Mesothelial cell of epicardium (in vitro differentiated cells): ENCODE measurements around the gene SLC30A3. TPM values are rescaled to one million over a fixed set of nuclear protein-coding genes. Genes with fewer than 3 reads are reported as not detected.
"Not testable (repeated sequence)": the region's sequence is repeated elsewhere in the genome, so short reads cannot be mapped to it uniquely, and the experiment has no call there.

Source experiments
- DNase-seq, 2 experiments: peaks; one replicate each; pipeline ENCODE4 v3.0.0; 2021; ENCODE audit warnings: low spot score in 2 of 2; ENCODE audit not compliant: unreplicated experiment in 2 of 2
- H3K27ac Mint-ChIP-seq: 2 replicates; pipeline ENCODE4 v1.8.0; 2021; ENCODE audit warnings: mixed read lengths
- H3K27me3 Mint-ChIP-seq: 2 replicates; pipeline ENCODE4 v1.8.0; 2021; ENCODE audit warnings: low read depth, mixed read lengths
- H3K36me3 Mint-ChIP-seq: 2 replicates; pipeline ENCODE4 v1.8.0; 2021; ENCODE audit warnings: mixed read lengths
- H3K4me1 Mint-ChIP-seq: 2 replicates; pipeline ENCODE4 v1.8.0; 2021; ENCODE audit warnings: mixed read lengths
- H3K4me3 Mint-ChIP-seq: 2 replicates; pipeline ENCODE4 v1.8.0; 2021; ENCODE audit warnings: mild to moderate bottlenecking, moderate library complexity, mixed read lengths
- H3K9me3 Mint-ChIP-seq: 2 replicates; pipeline ENCODE4 v1.8.0; 2021; ENCODE audit warnings: mixed read lengths
- CTCF ChIP-seq: fragments of 200-600 bp; sonication (generic); IDR thresholded peaks from one replicate; pipeline ENCODE4 v1.5.0; 2021; ENCODE audit warnings: antibody characterized with exemption; ENCODE audit not compliant: unreplicated experiment
- total RNA-seq: library from RNA; stranded (reverse); gene quantifications from 3 replicates; pipeline ENCODE4 v1.2.1, GENCODE V29; 2021

The SLC30A3 gene
- total RNA-seq, 1 donor from 2014 or later: 3.1 TPM

- Mint-ChIP-seq H3K9me3 (no peaks in the 10 kb centered on the region), H3K36me3 (no peaks in the 10 kb centered on the region), H3K4me3 (peak overlapping the region; percentile 31), H3K4me1 (no peaks in the 10 kb centered on the region), H3K27ac (no peak overlapping the region), H3K27me3 (peaks cover 47% of the 10 kb centered on the region)
- no peak for DNase-seq
- TF ChIP-seq CTCF: peak; percentile 88
These were observed 40.5 kb upstream of the SLC30A3 start for GRCh38 chr2:27303093-27304025.

DNA sequence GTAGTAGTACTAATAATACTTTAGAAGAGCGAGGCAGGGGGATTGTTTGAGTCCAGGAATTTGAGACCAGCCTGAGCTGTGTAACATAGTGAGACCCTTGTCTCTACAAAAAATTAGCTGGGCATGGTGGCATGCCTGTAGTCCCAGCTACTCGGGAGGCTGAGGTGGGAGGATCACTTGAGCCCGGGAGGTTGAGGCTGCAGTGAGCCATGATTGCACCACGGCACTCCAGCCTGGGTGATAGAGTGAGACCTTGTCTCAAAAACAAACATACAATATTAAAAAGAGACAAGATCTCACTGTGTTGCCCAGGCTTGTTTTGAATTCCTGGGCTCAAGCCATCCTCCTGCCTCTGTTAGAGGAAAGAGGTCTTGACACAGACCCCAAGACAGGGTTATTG, 37.8 kb upstream of the SLC30A3 start:
- not testable (repeated sequence) for H3K27ac Mint-ChIP-seq, DNase-seq, H3K4me1 Mint-ChIP-seq, H3K36me3 Mint-ChIP-seq, H3K9me3 Mint-ChIP-seq, H3K4me3 Mint-ChIP-seq
- peaks cover 35% of the 10 kb centered on the region for H3K27me3 Mint-ChIP-seq

DNA sequence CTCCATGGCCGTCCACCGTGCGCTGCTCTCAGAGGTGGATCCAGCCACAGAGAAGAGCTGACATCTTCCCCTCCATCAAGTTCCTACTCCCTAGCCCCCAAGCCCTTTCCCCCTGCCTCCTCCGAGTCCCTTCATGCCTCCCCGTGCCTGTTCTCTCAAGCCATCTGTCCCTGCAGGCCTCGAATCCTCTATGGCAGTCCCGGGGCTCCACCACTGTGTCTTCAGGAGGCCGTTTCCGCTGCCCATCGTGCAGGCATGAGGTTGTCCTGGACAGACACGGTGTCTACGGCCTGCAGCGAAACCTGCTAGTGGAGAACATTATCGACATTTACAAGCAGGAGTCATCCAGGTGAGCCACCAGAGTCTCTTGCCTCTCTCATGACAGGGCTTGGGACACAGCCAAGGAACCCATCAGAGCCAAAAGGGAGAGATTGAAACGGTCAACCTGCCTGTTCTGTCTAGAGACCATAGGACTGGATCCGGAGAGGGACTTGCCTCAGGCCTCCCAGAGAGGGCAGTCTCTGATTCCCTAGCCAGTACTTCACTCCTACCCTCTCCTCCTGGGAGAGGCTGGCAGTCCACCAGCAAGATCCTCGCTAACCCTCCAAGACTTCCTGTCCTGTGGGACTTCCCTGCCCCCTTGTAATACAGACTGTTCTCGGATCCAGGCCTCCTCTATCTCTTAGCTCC, 35.7 kb upstream of the SLC30A3 start:
- H3K4me1 Mint-ChIP-seq: peaks cover 6% of the 10 kb centered on the region
- H3K27me3 Mint-ChIP-seq: peaks cover 21% of the 10 kb centered on the region
- H3K4me3 Mint-ChIP-seq: no peak overlapping the region
- no peak for TF ChIP-seq CTCF
- H3K36me3 Mint-ChIP-seq: no peaks in the 10 kb centered on the region
- DNase-seq: no peak
- H3K9me3 Mint-ChIP-seq: no peaks in the 10 kb centered on the region
- H3K27ac Mint-ChIP-seq: no peak overlapping the region

- no peak for DNase-seq
- no peak for TF ChIP-seq CTCF
- H3K36me3 Mint-ChIP-seq: no peaks in the 10 kb centered on the region
- H3K9me3 Mint-ChIP-seq: no peaks in the 10 kb centered on the region
- peaks cover 17% of the 10 kb centered on the region for H3K4me1 Mint-ChIP-seq
- H3K4me3 Mint-ChIP-seq: no peak overlapping the region
- no peak overlapping the region for H3K27ac Mint-ChIP-seq
- H3K27me3 Mint-ChIP-seq: peaks cover 21% of the 10 kb centered on the region
These were observed 34.3 kb upstream of the SLC30A3 start for GRCh38 chr2:27297195-27297594.

DNA sequence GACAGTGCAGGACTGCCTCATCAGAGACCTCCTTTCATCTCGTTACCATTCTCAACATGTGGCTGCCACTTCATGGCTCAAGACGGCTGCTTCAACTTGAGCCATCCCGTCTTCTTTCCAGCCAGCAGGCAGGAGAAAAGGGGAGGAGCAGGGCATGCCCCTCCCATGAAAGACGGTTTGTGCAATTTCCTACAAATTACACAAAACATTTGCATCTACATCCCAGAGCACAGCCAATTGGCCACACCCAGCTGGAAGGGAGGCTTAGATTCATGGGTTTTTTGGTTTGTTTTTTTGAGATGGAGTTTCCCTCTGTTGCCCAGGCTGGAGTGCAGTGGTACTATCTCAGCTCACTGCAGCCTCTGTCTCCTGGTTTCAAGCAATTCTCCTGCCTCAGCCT, 33.6 kb upstream of the SLC30A3 start:
- TF ChIP-seq CTCF: no peak
- Mint-ChIP-seq H3K9me3 (no peaks in the 10 kb centered on the region), H3K27ac (no peak overlapping the region), H3K4me1 (peaks cover 23% of the 10 kb centered on the region), H3K4me3 (no peak overlapping the region), H3K27me3 (peaks cover 21% of the 10 kb centered on the region), H3K36me3 (no peaks in the 10 kb centered on the region)
- DNase-seq: no peak

GRCh38 chr2:27294928-27295327, 32.1 kb upstream of the SLC30A3 start:
- Mint-ChIP-seq H3K4me1 (peaks cover 24% of the 10 kb centered on the region), H3K4me3 (no peak overlapping the region), H3K27ac (no peak overlapping the region), H3K9me3 (no peaks in the 10 kb centered on the region), H3K27me3 (peaks cover 21% of the 10 kb centered on the region), H3K36me3 (no peaks in the 10 kb centered on the region)
- DNase-seq: no peak
- no peak for TF ChIP-seq CTCF
